ENCODE data around the gene HPN.
A peak's percentile ranks its signal among the peaks of the same experiment; 100 is the strongest.

Gene HPN

GRCh38 chr19:35066121-35066520 is 24.6 kb downstream of the HPN start:
- H3K27ac ChIP-seq, result no peak overlapping the region
- TF ChIP-seq CTCF (IDR thresholded peaks at IDR 0.05) (no peak), ZFX (IDR thresholded peaks at IDR 0.05; ENCODE audit: borderline replicate concordance) (no peak)

DNA sequence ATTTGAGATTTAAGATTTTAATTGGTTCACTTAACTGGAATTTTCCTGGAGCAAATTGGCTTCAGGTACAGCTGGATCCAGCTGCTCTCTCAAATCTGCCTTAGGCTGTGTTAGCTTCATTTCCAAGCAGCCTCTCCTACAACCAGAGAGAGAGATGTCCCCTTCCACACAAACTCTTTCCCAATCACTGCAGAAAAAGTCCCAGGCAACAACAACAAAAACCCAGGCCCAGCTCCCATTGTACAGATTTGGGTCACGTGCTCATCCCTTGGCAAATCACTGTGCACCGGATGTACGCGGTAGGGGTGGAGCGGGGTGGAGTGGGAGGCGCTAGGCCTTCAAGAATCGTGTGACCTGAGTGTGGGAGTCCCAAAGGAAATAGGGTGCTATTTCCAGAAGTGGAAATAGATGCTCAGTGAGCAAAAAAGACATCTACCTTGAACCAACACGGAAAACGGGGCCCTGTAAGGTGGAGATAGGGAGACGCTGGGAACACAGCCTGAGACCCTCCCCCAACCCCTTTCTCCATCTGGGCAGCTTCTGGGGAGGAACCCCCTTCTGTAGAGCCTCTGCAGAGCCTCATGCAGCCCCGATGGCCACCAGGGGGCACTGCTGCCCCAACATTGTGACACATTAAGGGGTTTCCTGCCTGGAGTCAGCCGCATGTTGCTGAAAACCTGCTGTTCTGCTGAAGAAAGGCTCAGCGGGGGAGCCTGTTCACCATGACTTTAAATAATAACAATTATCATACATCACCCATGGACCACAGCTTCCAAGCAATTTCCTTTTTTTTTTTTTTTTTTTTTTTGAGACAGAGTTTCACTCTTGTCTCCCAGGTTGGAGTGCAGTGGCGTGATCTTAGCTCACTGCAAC is 25.4 kb downstream of the HPN start:
- no peak overlapping the region for H3K27ac ChIP-seq
- TF ChIP-seq ZFX (IDR thresholded peaks at IDR 0.05; ENCODE audit: borderline replicate concordance) (no peak), CTCF (IDR thresholded peaks at IDR 0.05) (peak; percentile 80)

- peak overlapping the region; percentile 41; the same call in 1 of the 2 replicates for H3K27ac ChIP-seq
- TF ChIP-seq ZFX (IDR thresholded peaks at IDR 0.05; ENCODE audit: borderline replicate concordance) (no peak), CTCF (IDR thresholded peaks at IDR 0.05) (no peak)
These were observed 27.6 kb downstream of the HPN start for GRCh38 chr19:35068941-35069634.

GRCh38 chr19:35069696-35070095 is 28.2 kb downstream of the HPN start:
- no peak for TF ChIP-seq CTCF (IDR thresholded peaks at IDR 0.05)
- TF ChIP-seq ZFX (IDR thresholded peaks at IDR 0.05; ENCODE audit: borderline replicate concordance), result no peak
- no peak overlapping the region for H3K27ac ChIP-seq

- TF ChIP-seq ZFX (IDR thresholded peaks at IDR 0.05; ENCODE audit: borderline replicate concordance) (no peak), CTCF (IDR thresholded peaks at IDR 0.05) (no peak)
- no peak overlapping the region for H3K27ac ChIP-seq
These were observed 28.9 kb downstream of the HPN start for GRCh38 chr19:35070471-35070870.

- TF ChIP-seq ZFX (IDR thresholded peaks at IDR 0.05; ENCODE audit: borderline replicate concordance) (no peak), CTCF (IDR thresholded peaks at IDR 0.05) (no peak)
- no peak overlapping the region for H3K27ac ChIP-seq
These were observed 32.0 kb downstream of the HPN start for GRCh38 chr19:35073516-35073915.

- no peak overlapping the region for H3K27ac ChIP-seq
- TF ChIP-seq ZFX (IDR thresholded peaks at IDR 0.05; ENCODE audit: borderline replicate concordance) (no peak), CTCF (IDR thresholded peaks at IDR 0.05) (no peak)
These were observed 32.4 kb downstream of the HPN start for GRCh38 chr19:35073941-35074340.

Measured in 22Rv1 (cell line).